Activated CD8-positive, alpha-beta memory T cell treated with anti-CD3 and anti-CD28 coated beads, Interleukin-2, amount 50 U/mL, for 1 hour (primary cell): Measurements from ENCODE around the gene PAFAH1B2.
"Not testable (repeated sequence)": the region's sequence is repeated elsewhere in the genome, so short reads cannot be mapped to it uniquely, and the experiment has no call there.

Experiments used
- DNase-seq: peaks from one replicate; pipeline ENCODE4 v3.0.0-alpha.2; 2020; ENCODE audit errors: extremely low read depth

The PAFAH1B2 gene, protein sequence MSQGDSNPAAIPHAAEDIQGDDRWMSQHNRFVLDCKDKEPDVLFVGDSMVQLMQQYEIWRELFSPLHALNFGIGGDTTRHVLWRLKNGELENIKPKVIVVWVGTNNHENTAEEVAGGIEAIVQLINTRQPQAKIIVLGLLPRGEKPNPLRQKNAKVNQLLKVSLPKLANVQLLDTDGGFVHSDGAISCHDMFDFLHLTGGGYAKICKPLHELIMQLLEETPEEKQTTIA

DNA sequence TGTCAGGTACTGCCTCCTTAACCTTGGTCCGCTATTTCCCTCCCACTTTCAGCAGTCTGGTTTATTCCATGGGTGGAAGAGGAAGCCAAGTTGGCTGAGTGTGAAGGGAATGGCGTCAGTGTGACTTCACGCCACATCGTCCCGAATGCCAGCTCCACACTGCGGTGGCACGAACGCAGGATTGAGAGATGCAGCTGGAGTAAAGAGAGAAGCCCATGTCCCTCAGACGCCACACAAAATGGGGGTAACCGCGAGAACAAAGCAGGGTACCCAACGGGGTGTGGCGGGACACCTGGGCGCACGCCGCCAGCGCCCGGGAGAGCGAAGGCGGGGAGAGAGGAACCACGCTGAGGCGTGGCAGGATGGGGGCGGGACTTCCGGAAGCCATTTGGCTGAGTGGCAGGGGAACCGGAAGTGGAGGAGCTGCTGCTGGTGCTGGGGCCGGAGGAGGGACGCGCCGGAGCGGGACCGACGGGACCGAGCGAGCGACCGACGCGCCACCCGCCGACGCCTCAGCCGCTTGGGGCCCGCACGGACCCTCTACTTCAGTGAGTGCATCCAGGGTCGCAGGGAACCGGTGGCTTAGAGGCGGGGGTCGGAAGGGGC lies at the start of gene PAFAH1B2:
TSS of gene PAFAH1B2 (plus strand) at position 417 of the 606 bp plus-strand sequence. CDS start 8,161 bp downstream, outside the sequence.
- DNase-seq = peak; percentile 84

DNA sequence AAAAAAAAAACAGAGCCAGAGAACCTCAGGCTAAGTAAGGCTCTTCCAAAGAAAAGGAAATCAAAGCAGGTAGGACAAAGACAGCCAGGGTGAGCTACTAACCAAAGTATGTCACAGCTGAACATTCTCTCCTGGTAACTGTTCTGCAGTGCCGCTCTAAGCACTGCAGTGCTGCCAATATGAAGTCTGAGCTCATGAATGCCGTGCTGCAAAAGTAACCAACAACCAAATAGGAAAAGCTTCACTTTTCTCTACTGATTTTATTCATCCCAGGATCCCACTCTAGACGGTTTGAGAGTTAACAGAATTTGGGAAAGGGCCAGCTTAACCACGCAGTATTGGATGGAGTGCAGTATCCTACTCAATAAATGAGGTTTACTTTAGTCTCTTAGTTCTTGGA lies 49.3 kb upstream of the PAFAH1B2 start:
- no peak for DNase-seq

DNA sequence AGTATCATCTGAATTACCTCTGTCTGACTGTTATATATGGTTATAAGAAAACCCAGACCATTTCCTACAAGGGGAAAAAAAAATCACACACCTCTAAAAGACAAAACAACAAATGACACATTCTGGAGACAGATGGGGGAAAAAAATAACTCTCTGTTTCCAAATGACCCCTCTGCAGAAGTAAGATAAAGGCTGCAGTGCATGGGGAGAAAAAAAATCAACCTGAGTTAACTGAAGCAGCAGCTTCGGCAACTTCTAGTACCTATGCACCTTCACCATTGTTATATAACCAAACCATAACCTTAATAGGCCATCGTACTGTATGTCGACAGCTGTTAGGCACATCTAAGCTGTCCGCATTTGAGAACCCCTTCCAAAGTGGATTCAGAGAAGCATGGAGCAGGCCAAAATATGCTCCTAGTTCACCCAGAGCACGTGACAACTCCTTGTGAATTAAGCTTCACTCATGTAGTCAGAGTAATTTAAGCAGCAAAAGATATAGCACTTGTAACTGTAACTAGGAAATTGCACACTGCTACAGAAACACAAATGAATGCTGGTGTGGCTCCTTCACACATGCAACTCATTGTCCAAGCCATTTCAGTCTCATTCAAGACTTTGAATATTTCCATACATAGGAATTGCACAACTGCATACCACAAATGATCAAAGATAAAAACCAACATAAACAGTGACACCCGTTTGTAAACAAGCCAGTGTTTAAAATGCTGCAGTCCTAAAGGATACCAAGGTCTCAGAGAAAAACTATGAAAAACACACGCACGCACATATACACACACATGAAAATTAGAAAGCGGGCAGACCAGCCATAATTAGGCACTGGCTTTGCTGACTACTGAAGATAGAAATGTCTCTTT lies 48.6 kb upstream of the PAFAH1B2 start:
- no peak for DNase-seq

DNA sequence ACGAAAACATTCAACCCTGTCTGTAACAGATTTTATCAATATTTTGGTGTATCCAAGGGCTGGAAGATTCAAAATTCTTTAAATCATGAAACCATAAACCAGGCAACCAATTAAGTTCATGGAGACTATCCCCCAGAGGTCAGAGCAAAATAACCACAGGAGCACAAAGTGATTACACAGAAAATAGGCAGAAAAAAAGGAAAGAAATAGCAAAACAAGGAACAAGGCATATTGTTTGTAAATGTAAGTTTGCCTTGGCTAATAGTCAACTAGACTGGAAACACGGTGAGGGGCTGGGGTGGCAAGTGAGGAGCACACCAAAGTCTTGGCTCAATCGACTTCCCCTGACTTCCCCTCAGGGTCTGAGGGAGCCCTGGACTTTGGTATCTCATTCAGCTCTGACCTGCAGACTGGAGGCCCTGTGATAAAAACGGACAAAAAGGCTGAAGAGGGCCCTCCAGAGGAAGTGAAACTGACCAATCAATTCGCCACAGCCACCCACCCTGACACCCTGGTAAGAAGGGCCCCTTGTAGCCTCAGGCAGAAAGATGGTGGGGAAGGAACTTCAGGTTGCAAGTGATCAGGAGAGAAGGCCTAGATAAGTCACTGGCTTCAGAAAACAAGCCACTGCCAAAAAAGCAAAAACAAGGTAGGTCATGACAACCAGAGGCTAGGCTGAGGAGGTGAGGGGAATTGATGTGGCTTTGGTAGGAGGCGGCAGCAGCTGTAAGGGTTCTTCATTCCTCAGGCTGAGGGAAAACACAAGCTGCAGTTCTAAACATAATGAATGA lies 47.7 kb upstream of the PAFAH1B2 start:
- peak; percentile 33 for DNase-seq

DNA sequence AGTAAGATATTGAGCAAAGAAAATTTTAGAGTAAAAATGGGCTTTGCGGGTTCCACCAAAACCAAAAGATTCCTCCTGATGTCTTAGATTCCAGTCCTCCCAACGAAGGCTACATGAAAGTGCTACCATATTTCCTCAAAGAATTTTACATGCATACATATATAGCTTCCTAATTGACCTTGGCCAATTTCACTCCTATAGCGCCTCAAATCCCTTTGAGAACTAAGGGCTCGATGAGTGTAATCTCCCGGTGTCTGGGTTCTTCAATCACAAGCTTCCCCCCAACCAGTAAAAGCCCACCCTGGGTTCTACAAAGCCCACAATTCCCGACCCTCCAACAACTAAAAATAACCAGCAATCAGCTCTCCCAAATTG lies 47.1 kb upstream of the PAFAH1B2 start:
- DNase-seq = no peak

DNA sequence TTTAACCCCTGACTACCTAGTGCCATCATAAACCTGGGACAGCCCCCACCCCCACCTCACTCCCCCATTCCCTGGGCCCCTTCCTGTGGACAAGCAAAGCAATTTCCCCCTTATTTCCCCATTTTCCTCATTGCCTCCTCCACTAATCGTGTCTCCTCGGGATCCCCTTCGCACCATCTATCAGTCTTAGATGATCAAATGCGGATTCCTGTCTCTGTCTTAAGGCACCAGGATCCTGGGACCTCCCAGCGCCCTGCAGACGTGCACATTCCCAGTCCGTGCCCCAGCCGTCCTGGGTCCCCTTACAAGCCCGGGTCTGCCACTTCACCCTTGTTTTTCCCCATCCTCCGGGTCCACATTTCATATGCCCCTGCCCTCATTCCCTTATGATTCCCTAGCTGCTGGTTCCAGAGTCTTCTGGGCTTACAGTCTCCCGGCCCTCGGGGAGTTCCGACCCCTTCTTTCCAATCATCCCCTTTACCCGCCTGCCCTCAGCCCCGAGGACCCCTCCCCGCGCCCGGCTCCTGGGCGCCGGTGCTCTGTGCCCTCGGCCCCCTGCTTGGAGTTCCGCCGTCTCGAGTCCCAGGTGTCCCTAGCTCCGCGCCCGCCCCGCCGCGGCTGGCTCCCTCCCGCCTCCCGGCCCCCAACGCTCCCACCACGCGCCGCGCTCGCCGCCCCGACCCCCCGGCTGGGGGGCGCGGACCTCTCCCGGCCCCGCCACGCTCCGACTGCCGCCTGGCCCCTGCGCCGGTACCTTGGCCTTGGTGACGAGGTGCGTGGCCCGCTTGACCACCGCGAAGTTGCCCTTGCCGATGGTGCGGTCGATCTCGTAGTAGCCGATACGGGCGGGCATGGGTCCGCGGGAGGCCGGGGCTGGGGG lies 46.5 kb upstream of the PAFAH1B2 start:
- DNase-seq = no peak

DNA sequence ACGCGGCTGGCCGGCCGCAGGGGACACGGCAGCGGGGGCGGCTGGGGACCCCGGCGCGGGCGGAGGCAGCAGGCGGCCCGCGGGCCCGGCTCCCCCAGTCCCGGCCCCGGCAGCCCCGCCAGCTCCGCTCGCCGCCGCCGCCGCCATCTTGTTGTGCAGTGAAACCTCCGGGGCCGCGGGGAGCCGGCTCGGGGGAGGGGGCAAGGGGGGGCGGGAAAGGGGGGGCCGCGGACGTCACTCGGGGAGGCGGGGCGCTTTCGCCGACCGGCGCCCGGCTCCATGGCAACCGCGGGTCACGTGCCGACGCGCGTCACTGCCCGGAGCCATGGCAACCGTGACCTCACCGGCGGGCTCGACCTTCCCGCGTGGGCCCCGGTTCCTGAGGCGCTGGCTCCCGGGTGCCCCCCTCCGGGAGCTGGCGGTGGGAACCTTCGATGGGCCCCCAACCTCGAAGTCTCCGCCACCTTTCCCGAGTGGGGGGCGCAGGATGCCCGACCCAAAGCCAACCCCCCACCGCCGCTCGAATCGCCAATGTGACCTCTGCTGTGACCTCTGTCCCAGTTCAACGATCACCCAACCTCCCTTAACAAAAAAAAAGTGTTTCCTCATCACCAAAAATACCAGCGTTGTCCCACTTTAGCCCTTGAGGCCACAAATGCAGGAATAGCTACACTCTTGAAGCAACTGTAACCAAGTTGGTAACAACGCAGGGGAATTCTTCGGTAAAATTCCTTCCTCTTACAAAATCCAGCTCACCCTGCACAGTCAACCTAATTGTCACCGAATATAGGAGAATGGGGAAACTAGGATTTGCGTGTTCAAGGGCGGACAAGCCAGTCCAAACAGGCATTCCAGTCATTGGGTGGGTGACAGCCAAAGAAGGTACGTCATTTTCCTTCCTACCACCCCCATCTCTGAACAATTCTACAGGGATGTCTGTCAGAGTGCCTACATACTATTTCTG lies 45.5 kb upstream of the PAFAH1B2 start, which contains the start of gene SIK3:
TSS of gene SIK3 (minus strand) at position 160 of the 964 bp plus-strand sequence. CDS start at position 147, 13 bp downstream.
- DNase-seq = peak; percentile 85

DNA sequence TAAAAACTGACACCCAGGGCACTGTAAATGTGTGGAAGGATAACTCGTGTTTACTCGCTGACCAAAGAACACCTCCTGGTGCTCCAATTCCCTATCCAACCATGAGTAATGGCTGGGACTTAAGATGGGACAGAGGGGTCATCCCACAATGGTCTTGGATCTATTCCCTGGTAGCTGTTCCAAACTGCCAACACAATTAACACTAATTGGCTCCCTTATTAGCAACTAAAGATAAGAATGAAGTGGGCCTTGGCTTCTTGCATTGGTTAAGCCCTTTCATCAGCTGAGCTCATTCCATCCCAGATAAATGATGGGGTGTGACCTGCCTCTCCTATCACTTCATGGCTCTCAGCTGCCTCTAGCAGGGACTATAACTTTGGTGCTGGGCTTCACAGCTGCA lies 44.4 kb upstream of the PAFAH1B2 start:
- DNase-seq = no peak

DNA sequence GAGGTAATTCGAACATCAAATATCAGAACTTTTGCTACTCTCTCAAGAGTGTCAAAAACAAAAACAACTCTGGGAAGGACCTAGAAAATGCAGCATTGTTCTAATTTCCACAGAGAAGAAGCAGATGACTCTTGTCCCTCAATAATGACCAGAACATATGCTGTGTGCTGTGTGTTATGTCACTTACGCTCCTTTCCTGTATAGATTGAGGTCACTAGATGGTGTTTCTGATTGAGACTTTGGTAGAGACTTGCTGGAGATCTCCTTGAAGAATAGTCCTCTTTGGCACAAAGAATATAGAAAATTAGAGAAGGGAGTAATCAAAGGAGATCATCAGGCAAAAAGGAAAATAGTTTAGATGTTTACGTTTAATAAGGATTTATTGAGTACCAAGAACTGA lies 43.5 kb upstream of the PAFAH1B2 start:
- no peak for DNase-seq

DNA sequence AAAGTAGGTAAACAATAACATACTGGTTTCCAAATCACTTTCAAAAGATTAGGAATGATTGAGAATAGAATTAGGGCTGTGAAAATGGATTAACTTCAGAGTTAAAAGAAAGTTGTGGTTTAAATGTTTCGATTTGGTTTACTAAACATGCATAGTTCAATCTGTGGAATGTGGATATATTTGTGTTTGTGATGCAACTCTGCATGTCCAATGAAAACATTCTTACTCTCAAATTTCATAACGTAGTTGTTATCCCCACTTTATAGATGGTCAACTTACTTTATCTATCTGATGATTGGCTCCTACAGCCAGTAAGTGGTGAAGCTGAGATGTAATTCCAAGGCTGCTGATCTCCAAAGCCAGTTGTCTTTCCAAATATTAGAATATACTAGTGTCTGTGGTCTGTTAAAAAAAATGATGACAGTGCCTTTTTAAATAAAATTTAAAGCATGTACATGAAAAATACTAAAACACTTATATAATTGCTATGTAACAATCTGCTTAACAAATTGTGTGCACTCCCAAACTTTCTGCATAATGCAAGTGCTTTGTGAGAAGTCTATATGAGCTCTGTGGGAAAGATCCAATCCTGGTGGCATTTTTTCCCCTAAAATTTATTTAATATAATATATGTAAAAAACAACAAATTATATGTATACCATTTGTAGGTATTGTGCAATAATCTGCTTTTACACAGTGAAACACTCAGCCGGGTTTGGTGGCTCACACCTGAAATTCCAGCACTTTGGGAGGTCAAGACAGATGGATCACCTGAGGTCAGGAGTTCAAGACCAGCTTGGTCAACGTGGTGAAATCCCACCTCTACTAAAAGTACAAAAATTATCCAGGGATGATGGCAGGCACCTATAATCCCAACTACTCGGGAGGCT lies 36.1 kb upstream of the PAFAH1B2 start:
- no peak for DNase-seq

DNA sequence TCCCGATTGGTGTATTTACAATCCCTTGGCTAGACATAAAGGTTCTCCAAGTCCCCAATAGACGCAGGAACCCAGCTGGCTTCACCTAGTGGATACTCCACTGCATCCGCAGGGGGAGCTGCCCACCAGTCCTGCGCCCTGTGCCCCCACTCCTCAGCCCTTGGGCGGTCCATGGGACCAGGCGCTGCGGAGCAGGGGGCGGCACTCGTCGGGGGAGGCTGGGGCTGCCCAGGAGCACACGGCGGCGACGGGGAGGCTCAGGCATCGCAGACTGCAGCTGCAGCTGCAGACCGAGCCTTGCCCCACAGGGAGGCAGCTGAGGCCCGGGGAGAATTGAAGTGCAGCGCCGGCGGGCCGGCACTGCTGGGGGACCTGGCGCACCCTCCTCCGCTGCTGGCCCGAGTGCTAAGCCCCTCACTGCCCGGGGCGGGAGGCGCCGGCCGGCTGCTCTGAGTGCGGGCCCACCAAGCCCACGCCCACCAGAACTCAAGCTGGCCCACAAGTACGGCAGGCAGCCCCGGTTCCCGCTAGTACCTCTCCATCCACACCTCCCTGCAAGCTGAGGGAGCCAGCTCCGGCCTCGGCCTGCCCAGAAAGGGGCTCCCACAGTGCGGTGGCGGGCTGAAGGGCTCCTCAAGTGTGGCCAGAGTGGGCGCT lies 33.7 kb upstream of the PAFAH1B2 start:
- DNase-seq = no peak

DNA sequence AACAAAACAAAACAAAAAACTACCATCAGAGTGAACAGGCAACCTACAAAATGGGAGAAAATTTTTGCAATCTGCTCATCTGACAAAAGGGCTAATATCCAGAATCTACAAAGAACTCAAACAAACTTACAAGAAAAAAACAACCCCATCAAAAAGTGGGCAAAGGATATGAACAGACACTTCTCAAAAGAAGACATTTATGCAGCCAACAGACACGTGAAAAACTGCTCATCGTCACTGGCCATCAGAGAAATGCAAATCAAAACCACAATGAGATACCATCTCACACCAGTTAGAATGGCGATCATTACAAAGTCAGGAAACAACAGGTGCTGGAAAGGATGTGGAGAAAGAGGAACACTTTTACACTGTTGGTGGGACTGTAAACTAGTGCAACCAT lies 31.6 kb upstream of the PAFAH1B2 start:
- not testable (repeated sequence) for DNase-seq

DNA sequence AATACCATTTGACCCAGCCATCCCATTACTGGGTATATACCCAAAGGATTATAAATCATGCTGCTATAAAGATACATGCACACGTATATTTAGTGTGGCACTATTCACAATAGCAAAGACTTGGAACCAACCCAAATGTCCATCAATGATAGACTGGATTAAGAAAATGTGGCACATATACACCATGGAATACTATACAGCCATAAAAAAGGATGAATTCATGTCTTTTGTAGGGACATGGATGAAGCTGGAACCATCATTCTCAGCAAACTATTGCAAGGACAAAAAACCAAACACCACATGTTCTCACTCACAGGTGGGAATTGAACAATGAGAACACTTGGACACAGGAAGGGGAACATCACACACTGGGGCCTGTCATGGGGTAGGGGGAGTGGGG lies 31.1 kb upstream of the PAFAH1B2 start:
- DNase-seq = not testable (repeated sequence)

DNA sequence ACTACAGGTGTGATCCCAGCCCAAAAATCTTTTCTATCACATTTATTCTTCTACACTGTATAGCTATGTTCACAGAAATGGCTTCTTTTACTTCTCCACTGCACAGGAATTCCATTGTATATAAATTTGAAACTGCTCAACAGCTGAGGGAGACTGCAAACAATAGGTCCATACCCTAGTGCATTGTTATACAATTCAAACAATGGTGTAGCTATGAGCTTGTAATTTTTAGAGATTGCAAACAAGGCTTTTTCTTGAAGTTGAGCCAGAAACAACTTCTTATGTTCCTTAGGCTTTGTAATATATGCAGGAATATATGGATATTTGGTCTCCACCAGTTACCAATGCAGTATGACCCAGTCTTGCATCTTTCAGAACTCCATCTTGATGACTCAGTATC lies 26.4 kb upstream of the PAFAH1B2 start:
- DNase-seq = no peak

DNA sequence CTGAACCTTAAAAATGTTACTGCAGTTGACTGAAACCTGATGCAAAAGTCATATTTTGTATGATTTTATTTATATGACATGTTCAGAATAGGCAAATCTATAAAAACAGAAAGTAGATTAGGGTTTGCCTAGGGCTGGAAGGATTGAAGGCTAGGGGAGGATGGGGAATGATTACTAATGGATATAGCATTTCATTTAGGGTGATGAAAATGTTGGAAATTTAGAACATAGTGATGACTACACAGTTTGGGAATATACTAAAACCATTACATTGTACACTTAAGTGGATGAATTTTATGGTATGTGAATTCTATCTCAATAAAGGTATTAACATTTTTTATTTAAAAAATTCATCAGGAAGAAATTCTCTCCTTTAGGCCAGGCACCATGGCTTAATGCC lies 22.9 kb upstream of the PAFAH1B2 start:
- no peak for DNase-seq

DNA sequence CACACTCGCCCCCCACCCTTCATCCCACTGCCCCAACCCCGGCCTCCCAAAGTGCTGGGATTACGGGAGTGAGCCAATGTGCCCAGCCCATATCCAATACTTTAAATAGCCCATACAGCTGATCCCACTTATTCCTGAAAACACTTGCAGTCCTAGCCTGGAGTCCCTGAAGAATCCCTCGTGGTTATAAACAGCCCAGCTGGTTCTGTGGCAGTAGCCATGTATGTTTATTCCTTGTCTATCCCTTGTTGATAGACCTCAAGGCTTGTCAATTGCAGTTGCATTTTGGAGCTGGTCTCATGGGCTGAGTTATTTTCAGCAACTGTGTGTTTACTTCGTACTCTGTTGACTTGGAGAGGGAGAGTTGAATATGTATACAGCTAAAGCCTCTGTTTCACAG lies 21.5 kb upstream of the PAFAH1B2 start:
- DNase-seq = no peak

DNA sequence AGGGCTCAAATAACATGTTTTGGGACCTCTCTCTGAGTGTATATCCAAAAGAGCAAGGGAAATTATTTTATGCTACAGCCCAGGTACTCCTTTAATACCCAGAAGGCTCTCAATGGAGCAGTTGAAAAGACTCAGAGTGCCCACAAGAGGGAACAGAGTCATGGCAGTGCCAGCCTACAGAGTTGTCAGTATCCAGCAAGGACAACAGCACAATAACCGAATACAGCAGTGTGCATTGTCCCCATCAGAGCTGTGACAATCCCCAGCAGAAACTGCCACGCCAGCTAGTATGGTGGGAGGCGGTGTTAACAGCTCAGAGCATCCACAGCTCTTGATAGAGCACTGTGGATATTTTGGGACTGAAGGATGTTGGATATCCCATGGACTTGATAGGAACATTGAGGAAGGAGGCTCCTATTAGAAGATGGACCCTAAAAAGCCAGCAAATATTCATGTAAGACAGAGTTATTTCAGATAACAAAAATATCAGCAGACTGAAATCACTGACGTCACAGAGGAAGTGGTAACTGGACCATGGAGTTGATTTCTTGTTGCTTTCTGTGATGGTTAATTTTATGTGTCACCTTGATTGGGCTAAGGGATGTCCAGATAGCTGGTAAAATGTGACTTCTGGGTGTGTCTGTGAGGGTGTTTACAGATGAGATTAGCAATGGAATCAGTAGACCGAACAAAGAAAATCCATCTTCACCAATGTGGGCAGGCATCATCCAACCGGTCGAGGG lies 17.7 kb upstream of the PAFAH1B2 start:
- DNase-seq = no peak
